GM13977 (cell line): ENCODE measurements around the gene CDC37L1.

Experiments
- DNase-seq: peaks from one replicate; pipeline ENCODE4 v3.0.0; 2012; ENCODE audit warnings: low spot score
- CTCF ChIP-seq: IDR thresholded peaks from 2 replicates; pipeline ENCODE4 v1.5.1; 2012; ENCODE audit warnings: mild to moderate bottlenecking, control low read depth; ENCODE audit not compliant: insufficient read depth; ENCODE audit errors: extremely low read depth, missing control alignments
- in situ Hi-C: fragments of 300-500 bp; cut with MboI; formaldehyde crosslinking; loops from one replicate; pipeline ENCODE4 v1.12.0; 2022; ENCODE audit warnings: low sequenced_read_pairs, low pct_unique_long_range_greater_than_20kb, mixed read lengths, inconsistent platforms; ENCODE audit not compliant: unreplicated experiment

The CDC37L1 gene

GRCh38 chr9:4706021-4706420 is 26.7 kb downstream of the CDC37L1 start:
- no peak for TF ChIP-seq CTCF
- DNase-seq = no peak
- in situ Hi-C loops = no loop called here

- in situ Hi-C loops = no loop called here
- DNase-seq = no peak
- TF ChIP-seq CTCF = no peak
Observed at GRCh38 chr9:4706971-4707622, 27.7 kb downstream of the CDC37L1 start.

- no peak for DNase-seq
- TF ChIP-seq CTCF = no peak
- in situ Hi-C loops = no loop called here
Observed at GRCh38 chr9:4709380-4709779, 30.0 kb downstream of the CDC37L1 start.

GRCh38 chr9:4713849-4714248 is 34.5 kb downstream of the CDC37L1 start:
- DNase-seq = no peak
- in situ Hi-C loops = no loop called here
- no peak for TF ChIP-seq CTCF

GRCh38 chr9:4714266-4715016 is 35.1 kb downstream of the CDC37L1 start:
- TF ChIP-seq CTCF = no peak
- in situ Hi-C loops = no loop called here
- DNase-seq = no peak

- no peak for TF ChIP-seq CTCF
- no peak for DNase-seq
- in situ Hi-C loops = no loop called here
Observed at GRCh38 chr9:4716163-4716562, 36.8 kb downstream of the CDC37L1 start.
